Fibroblast of pulmonary artery (primary cell): ENCODE data around the gene SPTLC1.

Source experiments
- DNase-seq: peaks from one replicate; pipeline ENCODE4 v3.0.0-alpha.2; 2010; ENCODE audit warnings: low read depth
- H3K4me3 ChIP-seq: replicated peaks from 2 replicates; pipeline ENCODE4 v1.5.1; 2011; ENCODE audit warnings: low read depth, mild to moderate bottlenecking, control low read depth, low read length, moderate library complexity
- CTCF ChIP-seq: IDR thresholded peaks from 2 replicates; pipeline ENCODE4 v1.5.1; 2011; ENCODE audit warnings: mild to moderate bottlenecking, control low read depth, low read length, inconsistent platforms; ENCODE audit errors: missing control alignments

Gene SPTLC1

GRCh38 chr9:92055624-92056023 lies 59.6 kb downstream of the SPTLC1 start:
- no peak for TF ChIP-seq CTCF
- H3K4me3 ChIP-seq = no peak overlapping the region
- DNase-seq = no peak

GRCh38 chr9:92048924-92049625 lies 66.1 kb downstream of the SPTLC1 start:
- DNase-seq = no peak
- no peak overlapping the region for H3K4me3 ChIP-seq
- TF ChIP-seq CTCF = no peak

GRCh38 chr9:92047500-92047899 lies 67.7 kb downstream of the SPTLC1 start:
- H3K4me3 ChIP-seq = no peak overlapping the region
- no peak for DNase-seq
- TF ChIP-seq CTCF = no peak

GRCh38 chr9:92046676-92047075 lies 68.5 kb downstream of the SPTLC1 start:
- no peak for TF ChIP-seq CTCF
- no peak for DNase-seq

GRCh38 chr9:92044936-92045335 lies 70.3 kb downstream of the SPTLC1 start:
- no peak for DNase-seq
- TF ChIP-seq CTCF = no peak

More at GRCh38 chr9:92046676-92047075, 68.5 kb downstream of the SPTLC1 start:
- no peak overlapping the region for H3K4me3 ChIP-seq

GRCh38 chr9:92043002-92043401 lies 72.2 kb downstream of the SPTLC1 start:
- DNase-seq = no peak
- no peak for TF ChIP-seq CTCF

More at GRCh38 chr9:92044936-92045335, 70.3 kb downstream of the SPTLC1 start:
- no peak overlapping the region for H3K4me3 ChIP-seq

GRCh38 chr9:92042260-92042659 lies 73.0 kb downstream of the SPTLC1 start:
- no peak for TF ChIP-seq CTCF
- no peak overlapping the region for H3K4me3 ChIP-seq
- DNase-seq = no peak

More at GRCh38 chr9:92043002-92043401, 72.2 kb downstream of the SPTLC1 start:
- H3K4me3 ChIP-seq = no peak overlapping the region
